ENCODE data around the gene CDC42BPG.
"Not testable (repeated sequence)": the region's sequence is repeated elsewhere in the genome, so short reads cannot be mapped to it uniquely, and the experiment has no call there.

Gene CDC42BPG

DNA sequence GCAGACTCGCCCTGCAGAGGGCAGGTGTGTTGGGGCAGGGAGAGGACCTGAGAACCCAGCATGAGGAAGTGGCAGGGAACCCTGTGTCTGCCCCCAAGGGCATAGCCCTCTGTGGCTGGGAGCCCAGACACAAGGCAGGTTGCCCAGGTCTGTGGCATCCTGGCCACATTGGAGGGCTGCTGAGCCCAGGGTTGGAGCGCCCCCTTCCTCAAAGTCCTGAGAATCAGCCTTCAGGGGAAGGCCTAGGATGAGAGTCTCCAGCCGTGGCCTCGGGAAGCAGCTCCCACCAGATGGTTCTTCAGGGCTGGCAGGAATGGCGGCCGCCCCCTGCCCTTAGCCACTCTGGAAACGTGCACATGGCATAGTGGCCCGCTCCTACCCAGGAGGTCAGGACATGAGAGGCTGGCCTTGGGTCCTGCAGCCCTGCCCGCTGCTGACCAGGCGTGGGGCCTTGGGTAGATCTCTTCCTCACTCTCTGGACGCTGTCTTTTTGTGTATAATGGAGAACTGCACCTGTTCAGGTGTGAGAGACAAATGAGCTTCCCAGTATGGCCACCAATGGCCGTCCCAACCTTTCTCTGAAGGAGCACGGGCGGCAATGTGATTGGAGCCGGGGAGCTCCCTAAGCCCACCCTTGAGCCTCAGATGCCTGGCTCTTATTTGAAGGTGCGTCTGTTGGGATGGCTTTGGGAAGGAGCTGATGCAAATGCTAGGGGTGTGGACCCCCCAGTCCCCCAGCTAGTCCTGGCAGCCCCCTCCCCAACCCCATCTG, 4.6 kb upstream of the CDC42BPG start:
- no peak for DNase-seq

- DNase-seq, result no peak
Measured at GRCh38 chr11:64848214-64848825, 3.9 kb upstream of the CDC42BPG start.

- peak; percentile 87 for DNase-seq
Measured at GRCh38 chr11:64846998-64847666, 2.7 kb upstream of the CDC42BPG start.

DNA sequence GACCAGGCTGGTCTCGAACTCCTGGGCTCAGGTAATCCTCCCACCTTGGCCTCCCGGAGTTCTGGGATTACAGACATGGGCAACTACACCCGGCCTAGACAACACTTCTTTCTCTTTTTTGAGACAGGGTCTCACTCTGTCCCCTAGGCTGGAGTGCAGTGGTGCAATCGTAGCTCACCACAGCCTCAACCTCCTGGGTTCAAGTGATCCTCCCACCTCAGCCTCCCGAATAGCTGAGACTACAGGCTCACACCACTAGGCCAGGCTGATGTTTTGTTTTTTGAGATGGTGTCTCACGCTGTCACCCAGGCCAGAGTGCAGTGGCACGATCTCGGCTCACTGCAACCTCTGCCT, 1.3 kb upstream of the CDC42BPG start:
- DNase-seq, result not testable (repeated sequence)

DNA sequence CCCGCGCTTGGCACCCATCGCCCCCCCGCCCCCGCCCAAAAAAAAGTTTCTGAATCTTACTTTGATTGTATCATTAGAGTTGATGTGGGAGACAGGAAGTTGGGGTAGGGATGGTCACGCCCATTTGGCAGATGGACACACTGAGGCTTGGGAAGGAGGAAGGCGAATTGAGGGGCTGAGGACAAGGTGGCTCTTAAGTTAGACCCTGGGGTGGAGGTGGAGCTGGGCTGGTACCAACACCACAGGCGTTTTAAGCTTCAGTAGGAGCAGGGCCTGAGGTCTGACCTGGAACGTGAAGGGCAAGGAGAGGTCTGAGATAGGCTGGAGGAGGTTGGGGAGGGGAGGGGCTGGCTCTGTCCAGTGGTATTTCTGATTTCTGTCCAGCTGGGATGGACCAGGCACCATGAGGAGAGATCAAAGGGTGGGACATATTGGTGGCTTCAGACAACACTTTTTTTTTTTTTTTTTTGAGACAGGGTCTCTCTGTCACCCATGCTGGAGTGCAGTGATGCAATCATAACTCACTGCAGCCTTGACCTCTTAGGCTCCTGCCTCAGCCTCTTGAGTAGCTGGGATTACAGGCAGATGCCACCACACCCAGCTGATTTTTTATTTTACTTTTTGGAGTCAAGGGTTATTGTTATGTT, 799 bp upstream of the CDC42BPG start:
- DNase-seq, result no peak

- DNase-seq, result no peak
Measured at GRCh38 chr11:64843686-64844329, 645 bp downstream of the CDC42BPG start.

- DNase-seq, result no peak
Measured at GRCh38 chr11:64842851-64843685, 1.4 kb downstream of the CDC42BPG start.

DNA sequence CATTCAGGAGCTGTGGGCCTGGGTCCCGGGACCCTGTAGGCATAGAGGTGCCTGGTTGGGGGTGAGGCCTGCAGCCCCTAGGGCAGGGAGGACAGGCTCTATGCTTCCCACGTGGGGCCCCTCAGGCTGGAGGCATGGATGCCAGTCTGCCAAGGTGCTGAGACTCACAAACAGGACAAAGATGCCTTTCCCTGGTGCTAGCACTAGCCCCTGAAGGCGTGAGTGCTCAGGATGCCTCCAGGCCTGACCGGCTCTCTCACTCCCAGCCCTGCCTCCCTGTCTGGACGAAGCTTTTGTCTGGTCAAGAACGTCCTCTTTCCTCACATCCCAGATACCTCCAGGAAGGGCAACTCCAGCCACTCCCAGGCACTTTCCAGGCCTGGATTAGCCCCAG, 2.1 kb downstream of the CDC42BPG start:
- no peak for DNase-seq

GRCh38 chr11:64841592-64842365, 2.7 kb downstream of the CDC42BPG start:
- no peak for DNase-seq

DNA sequence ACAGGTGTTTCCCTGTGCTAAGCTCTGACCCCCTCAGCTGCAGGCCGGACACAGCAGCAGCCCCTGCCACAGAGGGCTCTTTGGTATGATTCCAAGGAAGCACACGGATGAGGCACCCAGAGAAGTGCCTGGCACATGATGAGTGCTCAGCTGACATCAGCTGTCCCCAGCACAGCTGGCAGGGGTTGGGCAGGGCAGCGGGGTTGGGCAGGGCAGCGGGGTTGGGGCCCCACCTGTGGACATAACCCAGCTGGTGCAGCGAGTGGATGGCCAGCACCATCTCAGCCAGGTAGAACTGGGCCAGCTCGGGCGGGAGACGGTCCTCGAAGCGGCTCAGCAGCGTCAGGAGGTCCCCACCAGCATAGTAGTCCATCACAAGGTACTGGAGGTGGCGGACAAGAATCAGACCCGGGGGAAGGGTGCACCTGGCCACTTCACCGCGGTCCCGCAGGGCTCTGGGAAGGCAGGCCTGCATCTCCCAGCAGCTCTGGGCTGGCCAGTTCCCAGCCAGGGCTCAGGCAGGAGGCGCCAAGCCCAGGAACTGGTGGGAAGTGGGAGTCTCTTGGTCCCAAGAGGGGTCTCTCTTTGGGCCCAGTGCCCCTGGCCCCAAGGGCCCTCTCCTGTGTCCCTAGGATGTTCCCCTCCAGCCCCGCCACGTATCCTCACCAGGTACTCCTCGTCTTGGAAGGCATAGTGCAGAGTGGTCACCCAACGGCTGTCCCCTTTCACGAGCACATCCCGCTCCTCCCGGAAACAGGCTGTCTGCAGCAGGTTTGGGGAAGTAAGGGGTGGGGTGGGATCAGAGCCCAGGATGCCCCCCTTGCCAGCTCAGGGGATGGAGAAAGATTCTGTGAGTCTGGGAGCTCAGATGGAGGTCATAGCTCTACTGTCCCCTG, 4.3 kb downstream of the CDC42BPG start:
- DNase-seq, result no peak

GRCh38 chr11:64839335-64839734, 5.1 kb downstream of the CDC42BPG start:
- DNase-seq, result no peak

DNA sequence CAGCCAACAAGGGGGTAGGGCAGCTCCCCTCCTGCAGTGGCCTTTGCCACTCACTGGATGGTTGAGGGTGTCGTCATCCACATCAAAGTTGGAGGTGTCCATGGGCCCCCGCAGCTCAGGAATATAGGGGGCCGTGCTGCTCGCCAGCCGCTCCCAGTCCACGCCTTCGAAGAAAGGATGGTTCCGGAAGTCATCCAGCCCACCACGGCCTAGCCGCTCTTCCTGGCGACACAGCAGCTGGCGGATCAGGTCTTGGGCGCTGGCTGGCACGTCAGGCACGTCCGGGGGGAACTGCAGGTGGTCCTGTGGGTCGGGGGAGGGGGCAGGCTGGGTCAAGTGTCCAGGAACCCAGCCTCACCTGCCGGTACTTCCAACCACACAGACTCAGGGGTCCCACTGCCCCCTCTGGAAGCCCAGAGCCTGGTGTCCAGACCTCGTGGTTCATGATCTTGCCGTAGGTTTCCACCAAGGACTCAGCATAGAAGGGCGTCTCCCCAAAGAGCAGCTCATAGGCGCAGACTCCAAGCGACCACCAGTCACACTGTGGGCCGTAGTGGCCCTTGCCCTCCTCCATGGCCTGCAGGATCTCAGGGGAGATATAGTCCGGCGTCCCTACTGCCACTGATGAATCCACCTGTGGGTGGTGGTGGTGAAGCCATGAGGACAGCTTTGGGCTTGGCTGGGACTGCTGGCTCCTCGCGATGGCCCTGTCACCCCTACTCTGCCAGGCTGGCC, 5.7 kb downstream of the CDC42BPG start:
- no peak for DNase-seq

DNA sequence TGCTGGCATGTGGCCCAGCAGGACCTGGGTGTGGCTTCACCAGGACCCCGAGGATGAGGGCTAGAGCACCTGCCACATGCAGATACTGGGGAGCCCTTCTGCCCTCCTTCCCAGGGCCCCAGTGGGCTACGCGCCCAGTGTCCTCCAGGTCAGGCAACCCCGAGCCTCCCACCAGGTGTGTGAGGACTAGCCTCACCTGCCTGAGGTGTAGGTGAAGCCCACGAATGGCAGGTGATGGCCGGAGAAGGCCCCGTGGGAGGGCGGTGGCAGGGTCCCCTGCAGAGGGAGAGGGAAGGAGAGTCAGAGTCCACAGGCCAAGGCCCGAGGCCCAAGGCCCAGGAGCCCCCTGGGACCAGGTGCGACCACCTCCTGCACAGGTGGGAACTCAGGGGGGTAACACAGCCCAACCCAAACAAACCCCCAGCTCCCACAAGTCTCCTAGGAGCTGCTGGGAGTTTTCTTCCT, 6.5 kb downstream of the CDC42BPG start:
- DNase-seq, result no peak

DNA sequence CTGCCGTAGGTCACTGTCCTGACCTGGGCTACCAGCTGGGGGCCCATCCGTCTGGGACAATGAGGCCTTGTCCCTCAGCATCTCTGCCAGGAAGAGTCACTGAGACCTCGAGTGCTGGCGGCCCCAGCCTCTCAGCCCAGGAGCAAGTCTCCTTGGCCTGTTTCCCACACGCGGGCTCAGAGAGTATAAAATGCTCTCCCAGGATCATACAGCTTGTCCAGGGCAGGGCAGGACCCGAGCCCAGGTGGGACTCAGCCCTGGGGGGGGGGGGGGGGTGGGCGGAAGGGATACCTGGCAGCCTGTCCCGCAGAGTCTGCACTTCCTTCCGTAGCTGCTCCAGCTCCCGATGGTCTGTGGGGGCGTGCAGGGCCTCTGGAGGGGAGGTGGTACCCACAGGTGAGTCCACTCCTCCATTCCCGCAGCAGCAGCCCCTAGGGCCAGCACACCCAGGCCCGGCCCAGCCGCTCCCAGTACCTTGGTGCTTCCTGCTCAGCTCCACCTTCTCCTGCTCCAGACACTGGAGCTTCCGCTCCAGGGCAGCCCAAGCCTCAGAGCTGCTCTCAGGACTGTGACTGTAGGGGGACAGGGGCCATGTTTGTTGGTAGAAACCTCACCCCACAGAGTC, 7.9 kb downstream of the CDC42BPG start:
- no peak for DNase-seq

GRCh38 chr11:64835616-64836447, 8.6 kb downstream of the CDC42BPG start:
- DNase-seq, result no peak

GRCh38 chr11:64834723-64835615, 9.5 kb downstream of the CDC42BPG start:
- no peak for DNase-seq

All from fibroblast of skin of right biceps (primary cell).